DMS53 treated with DMSO at 0.1 percent for 48 hours (cell line): Measurements from ENCODE around the gene SDSL.

Experiments used
- DNase-seq: peaks from one replicate; lab custom pipeline; 2025; ENCODE audit not compliant: unreplicated experiment; lab: John Stamatoyannopoulos, UW

SDSL gene

DNA sequence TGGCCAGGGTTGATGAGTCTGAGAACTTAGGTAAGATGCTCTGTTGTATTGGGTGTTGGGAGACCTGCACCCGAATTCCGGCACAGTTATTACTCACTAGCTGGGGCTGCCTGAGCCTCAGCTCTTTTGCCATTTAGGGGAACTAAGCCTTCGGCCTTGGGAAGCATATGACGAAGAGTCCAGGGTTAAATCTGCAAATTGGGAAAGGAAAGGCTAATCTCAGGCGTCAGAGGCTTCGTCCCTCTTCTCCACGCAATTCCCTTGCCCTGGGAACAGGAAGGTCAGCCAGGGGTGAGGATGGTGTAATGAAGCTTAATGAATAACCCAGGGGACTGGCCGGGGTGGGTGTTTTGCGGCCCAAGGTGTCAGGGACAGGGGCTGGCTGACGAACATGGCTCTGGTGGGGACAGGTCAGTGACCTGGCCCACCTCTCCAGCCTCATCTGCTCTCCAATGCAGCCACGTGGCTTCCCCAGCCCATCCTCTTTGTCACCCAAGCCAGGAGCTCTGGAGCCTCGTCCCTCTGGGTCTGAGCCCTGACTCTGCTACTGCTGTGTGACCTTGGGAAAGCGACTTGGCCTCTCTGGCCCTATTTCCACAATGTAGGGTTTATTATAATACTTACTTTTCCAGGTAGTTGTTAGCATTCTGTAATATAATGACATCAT, 3.8 kb upstream of the SDSL start:
- no peak for DNase-seq

DNA sequence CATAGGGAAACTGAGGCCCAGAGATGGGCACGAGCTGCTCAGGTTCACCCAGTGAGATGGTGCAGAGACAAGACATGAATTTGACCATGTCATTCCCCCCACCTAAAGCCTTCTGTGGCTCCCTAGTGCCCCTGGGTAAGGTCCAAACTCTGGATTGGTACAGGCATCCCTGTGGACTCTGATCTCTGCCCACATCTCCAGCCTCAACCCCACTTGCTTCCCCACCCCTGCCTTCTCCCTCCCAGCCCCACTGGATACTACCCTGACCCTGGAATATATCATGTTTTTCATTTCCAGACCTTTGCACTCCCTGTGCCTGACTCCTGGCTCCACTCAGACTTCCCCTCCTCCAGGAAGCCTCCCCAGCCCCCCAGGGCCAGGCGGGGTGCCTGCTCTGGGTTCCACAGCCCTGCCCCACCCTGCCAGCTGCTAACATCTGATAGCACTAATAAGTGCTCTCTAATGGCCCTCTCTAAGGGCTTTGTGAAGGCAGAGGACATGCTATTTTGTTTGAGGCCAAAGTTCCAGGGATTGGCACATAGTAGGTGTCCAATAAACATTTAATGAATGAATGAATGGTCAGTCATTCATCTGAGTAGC, 1.1 kb upstream of the SDSL start:
- DNase-seq: no peak

DNA sequence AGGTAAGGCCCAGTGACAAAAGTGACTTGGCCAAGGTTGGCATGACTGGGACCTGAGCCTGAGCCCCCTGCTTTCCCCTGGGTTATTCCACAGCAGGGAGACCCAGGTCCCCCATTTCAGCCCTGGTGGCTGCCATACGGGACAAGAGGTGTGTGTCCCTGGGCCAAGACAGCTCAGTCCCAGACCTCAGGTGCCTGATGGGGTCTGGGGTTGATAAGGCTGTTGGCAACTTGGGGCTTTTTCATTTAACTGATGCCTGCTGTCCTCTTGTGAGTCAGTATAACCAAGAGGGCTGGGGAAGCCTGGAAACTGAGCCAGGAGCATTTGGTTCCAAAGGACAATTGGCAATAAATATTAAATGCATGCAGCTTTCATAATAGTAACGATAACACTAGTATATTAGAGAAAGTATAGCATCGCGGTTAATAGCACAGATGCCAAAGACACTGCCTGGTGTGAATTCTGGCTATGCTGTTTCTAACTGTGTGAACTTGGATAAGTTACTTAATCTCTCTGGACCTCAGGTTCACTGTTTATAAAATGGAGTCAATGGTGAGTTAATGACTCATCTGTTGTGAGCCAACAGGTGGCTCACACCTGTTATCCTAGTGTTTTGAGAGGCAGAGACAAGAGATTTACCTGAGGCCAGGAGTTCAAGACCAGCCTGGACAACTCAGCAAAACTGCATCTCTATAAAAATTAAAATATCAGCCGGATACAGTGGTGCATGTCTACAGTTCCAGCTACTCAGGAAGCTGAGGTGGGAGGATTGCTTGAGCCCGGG, 898 bp downstream of the SDSL start:
- peak; percentile 11 for DNase-seq

DNA sequence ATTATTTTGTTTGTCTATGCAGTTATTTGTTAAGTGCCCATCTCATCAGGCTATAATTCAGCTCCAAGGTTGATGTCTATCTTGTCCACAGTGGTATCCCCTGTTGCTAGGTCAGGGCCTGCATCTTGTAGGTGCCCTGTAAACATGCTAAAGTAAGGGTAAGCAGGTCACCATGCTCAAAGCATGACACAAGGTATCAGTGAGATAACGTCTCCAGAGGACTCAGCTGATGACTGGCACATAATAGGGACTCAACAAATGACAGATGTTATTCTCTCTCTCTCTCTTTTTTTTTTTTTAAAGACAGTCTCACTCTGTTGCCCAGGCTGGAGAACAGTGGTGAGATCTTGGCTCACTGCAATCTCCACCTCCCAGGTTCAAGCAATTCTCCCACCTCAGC, 2.3 kb downstream of the SDSL start:
- DNase-seq: no peak

DNA sequence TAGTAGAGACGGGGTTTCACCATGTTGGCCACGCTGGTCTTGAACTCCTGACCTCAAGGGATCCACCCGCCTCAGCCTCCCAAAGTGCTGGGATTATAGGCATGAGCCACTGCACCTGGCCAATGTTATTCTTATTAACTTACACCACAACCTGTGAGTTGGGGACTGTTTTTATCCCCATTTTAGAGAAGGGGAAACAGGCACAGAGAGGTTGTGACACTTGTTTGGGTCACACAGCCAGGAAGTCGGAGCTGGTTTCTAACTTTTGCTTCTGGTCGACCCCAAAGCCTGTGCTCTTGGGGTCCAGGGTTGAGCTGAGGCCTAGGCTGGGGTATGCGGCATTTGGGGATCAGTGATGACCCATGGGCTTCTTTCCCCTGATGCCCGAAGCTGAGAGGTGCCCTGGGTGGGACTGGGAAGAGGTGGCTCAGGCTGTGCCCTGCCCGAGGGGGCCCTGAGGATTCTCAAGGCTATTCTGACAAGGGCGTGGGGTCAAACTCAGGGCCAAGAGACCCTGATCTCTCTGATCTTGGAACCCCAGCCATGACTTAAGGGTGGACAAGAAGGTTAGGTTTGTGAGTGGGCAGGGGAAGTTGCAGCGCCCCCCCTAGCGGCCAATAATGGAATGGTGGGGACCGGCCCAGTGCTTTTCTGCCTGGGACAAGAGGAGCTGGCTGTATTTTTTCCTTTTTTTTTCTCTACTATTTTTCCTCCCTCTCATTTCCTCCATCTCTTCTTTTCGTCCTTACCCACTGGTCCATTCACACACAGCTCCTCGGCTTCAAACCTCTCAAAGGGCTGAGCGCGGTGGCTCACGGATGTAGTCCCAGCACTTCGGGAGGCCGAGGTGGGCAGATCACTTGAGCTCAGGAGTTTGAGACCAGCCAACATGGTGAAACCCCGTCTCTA, 3.0 kb downstream of the SDSL start:
- peak; percentile 56 for DNase-seq

DNA sequence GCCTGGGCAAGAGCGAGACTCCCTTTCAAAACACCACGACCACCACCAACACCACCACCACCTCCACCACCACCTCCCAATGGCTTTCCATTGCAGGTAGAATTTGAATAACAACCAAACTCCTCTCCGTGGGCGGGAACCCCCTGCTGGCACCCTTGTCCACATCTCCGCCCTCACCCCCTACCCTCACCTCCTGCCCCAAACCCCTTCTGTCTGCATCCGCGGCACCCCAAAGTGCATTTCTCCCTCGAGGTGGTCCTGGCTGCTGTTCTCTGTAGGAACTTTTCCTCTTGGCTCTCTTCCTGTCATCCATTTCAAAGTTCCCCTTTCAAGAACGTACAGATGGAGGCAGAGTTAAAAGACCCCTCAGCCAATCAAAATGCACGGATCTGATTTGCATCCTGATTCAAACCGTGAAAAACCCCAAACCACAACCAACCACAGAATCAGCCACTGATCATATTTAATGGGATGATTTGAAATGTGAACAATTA, 3.8 kb downstream of the SDSL start:
- DNase-seq: no peak

DNA sequence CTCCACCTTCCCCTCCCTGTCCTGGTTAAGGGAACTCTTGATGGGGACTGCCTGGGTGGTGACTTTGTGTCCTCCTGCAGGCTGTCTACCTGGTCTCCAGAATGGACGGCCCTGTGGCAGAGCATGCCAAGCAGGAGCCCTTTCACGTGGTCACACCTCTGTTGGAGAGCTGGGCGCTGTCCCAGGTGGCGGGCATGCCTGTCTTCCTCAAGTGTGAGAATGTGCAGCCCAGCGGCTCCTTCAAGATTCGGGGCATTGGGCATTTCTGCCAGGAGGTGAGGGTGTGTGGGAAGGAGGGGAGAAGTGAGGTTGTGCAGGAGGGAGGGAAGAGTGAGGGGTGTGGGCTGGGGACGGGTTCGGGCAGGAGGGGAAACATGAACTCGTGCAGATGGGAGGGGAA, 5.7 kb downstream of the SDSL start:
- DNase-seq: no peak

DNA sequence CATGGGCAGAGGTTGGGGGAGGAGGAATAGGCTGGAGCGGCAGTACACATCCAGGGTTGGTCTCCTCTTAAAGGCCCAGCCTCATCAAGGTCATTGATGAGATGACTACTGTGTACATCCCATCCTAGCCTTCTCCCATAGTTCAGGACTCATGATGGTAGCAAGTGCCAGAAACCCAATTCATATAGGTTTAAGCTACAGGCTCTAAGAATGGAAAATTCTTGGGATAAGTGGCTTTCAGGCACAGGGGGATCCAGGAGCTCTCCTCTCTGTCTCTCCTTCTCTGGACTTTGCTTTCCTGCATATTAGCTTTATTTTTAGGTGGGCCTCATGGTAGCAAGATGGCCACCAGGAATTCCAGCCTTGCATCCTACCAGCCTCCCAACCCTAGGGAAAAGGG, 6.3 kb downstream of the SDSL start:
- no peak for DNase-seq

DNA sequence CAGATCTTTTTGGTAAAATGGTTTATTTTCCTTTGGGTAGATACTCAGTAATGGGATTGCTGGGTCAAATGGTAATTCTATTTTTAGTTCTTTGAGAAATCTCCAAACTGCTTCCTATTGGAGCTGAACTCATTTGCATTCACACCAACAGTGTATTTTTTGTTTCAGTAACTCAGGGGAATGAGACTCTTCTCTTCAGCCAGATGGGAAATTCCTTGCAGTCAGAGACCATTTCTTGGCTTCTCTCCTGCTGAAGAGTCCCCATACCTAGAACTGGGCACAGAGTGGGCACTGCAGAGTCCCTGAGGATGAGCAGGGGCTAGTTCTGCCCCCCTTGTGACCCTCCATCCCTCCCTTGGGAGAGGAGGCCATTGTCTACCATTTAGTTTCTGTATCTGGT, 10.8 kb downstream of the SDSL start:
- no peak for DNase-seq

DNA sequence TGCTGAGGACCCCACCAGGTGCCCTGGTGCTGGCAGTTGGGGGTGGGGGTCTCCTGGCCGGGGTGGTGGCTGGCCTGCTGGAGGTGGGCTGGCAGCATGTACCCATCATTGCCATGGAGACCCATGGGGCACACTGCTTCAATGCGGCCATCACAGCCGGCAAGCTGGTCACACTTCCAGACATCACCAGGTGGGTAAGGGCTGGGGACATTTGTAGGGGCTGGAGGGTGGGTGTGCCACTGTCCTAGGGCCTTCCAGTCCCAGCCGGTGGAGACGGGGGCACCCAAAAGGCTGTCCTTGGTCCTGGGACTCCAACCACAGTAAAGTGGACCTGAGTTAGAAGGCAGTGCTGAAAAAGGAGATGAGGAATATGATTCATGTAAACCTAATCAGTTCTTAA, 13.2 kb downstream of the SDSL start:
- no peak for DNase-seq

DNA sequence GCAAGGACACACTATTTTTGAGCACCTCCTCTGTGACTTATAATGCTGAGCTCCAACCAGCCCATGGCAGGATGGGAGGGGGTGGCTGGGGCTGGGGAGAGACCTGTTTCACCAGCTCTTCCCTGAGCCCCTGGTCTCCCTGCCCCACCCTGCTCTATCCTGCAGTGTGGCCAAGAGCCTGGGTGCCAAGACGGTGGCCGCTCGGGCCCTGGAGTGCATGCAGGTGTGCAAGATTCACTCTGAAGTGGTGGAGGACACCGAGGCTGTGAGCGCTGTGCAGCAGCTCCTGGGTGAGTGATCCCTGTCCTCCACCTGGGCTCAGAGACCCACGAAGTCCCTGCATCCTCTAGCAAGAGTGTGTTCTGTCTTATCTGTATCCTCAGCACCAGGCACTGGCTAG, 14.4 kb downstream of the SDSL start:
- no peak for DNase-seq

DNA sequence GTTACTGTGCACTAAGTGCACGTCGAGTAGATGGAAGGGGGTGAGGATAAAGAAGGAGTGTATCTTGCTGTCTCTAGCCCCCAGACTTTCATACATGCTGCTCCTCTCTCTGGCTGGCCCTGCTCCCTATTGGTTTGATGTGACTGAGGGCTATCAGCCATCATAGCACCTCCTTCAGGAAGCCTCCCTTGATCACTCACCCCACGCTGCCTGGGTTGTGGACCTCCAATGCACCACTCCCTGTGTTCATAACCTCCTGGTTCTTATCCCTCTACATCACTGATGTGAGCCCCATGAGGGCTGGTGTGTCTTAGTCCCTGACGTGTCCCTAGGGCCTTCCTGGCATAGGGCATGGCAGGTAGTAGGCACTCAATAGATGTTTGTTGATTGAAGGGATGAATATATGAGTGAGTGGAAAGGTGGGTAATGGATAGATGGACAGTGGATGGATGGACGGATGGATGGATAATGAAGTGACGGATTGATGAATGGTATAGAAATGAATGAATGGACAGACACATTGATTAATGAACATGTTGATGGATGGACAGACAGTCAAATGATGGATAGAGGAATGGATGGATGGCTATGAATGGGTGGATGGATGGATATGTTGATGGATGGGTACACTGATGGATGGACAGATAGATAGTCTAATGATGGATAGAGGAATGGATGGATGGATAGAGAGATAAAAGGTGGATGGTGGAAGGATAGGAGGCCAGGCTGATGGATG, 15.0 kb downstream of the SDSL start:
- no peak for DNase-seq

DNA sequence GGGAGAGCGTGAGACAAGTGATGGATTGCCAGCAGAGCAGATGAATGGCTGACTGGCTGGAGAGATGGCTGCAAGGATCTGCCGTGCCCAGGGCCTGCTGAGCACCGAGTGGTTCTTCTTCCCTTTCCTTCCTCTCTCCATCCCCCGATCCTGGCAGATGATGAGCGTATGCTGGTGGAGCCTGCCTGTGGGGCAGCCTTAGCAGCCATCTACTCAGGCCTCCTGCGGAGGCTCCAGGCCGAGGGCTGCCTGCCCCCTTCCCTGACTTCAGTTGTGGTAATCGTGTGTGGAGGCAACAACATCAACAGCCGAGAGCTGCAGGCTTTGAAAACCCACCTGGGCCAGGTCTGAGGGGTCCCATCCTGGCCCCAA, 15.5 kb downstream of the SDSL start:
- DNase-seq: no peak

DNA sequence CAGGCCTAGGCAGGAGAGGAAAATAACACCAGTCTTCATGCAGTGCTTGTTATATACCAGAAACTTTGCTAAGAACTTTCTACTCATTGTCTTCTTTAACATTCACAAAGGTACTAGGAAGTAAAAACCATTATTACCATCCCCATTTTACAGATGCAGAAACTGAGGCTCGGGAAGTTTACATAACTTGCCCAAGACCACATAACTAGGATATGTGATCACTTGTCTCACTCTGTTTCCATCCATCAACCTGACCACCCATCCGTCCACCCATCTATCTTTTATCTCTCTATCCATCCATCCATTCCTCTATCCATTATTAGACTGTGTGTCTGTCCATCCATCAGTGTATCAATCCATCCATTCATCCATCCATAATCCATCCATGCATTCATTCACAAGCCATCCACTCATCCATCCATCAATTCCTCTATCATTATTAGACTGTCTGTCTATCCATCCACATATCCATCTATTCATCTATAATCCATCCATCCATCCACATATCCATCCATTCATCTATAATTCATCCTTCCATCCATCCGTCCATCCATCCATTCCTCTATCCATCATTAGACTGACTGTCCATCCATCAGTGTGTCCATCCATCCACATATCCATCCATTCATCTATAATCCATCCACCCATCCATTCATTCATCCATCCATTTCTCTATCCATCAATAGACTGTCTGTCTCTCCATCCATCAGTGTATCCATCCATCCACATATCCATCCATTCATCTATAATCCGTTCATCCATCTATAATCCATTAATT, 16.5 kb downstream of the SDSL start:
- DNase-seq: no peak

DNA sequence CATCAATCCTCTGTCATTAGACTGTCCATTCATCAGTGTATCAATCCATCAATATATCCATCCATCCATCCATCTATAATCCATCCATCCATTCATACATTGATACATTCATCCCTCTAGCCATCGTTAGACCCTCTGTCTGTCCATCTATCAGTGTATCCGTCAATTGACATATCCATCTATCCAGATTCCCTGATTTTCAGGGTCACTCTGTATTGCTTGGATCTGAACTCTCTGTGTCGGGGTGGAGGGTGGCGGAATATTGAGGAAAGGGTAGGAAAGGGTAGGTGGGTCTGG, 17.1 kb downstream of the SDSL start:
- DNase-seq: no peak

DNA sequence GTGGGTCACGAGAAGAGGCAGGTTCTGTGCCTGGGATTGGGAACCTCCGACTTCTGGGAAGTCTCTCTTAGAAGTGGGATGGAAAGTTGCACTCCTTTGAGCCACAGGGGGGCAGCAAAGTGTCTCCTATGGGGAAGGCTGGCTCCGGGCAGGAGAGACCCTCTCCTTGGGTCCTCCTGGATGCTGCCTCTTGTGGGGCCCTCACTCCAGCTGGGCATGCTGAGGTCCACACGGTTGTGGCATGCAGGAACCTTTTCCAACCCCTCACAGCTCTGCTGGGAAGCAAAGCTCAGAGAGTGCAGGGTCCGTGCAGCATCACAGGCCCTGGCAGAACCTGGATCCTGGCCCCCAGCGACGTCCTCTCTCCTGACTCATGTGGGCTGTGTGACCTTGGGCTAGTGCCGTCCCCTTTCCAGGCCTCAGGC, 17.4 kb downstream of the SDSL start:
- DNase-seq: peak; percentile 46

DNA sequence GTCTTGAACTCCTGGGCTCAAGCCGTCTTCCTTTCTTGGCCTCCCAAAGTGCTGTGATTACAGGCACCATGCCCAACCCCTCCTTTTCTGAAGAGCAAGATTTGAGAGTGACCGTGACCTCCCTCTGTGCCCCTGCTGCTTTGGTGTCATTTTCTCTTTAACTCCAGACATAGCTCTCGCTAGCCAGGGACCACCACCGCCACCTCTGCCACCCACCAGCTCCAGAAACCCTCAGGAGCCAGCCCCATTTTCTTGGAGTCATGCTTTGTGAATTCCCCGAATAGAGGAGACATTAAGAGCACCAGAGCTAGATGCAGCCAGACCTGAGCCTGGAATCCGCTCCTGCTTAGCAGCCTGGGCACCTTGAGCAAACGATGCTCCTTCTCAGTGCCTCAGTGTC, 18.2 kb downstream of the SDSL start:
- DNase-seq: no peak

DNA sequence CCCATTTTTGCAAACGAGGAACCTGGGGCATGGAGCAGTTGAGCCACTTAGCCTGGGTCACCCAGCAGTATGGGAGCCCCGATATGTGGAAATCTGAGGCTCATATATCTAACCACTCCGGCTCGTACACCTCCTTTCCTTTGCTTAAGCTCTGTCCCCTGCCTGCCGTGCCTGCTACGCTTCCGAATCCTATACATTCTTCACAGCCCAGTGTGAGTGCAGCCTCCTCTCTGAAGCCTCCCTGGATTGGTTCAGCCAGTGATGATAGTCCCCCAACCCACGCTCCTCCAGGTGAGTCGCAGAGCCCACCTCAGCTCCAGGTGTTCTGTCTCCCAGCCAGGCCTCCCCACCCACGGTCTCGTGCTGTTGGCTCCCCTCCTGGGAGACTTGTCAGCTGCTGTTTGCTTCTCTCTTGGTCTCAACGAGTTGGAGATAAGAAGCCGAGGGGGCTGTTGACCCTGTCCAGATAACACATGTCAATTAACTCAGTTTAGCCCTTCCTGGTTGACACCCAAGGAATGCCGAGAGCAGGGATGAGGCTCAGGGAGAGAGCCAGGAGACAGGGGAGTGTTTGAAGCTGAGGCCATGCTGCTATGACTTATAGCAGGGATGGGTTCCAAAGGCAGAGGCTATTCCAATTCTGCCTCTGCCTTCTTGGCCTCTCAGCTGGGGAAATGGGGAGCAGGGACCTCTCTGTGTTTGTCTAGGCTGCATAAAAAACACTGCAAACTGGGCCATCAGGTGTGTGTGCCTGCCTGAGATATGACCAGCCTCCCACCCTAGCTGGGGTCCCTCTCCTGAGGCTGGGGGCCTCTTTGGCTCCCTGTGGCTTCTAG, 19.0 kb downstream of the SDSL start:
- DNase-seq: no peak

DNA sequence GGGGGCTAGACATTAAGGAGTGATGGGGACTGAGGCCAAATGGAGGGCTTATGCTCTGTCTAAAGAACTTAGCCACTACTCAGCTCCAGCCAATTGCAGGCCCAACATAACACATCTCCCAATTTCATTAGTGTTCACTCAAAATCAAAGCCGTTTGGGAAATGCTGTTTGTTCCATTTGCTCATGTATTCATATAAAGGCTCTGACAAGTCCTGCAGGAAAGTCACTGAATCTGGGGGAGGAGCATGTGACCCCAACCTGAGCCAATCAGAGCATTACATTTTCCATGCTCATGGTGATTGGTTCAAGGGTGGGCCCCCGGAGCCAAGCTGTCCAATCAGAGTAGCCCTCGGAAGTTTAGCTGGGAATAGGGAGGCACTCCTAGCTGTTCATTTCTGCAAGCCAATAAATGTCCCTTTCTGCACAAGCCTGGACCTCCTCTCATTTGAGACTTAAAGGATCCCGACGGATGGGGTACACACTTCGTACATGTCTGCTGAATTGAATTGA, 20.9 kb downstream of the SDSL start:
- no peak for DNase-seq
